Vagina (tissue), 2 donors: ENCODE results near the gene SCRT2.

Experiments used
- POLR2A ChIP-seq, 2 donors: fragments of 450-650 bp; IDR thresholded peaks; one replicate each; pipeline ENCODE4 v1.6.1; 2017; ENCODE audit warnings: antibody characterized with exemption in 2 of 2, mild to moderate bottlenecking in 2 of 2, moderate library complexity in 2 of 2
- POLR2AphosphoS5 ChIP-seq, 2 donors: sonication (generic); formaldehyde crosslinking; IDR thresholded peaks; one replicate each; pipeline ENCODE4 v1.9.0; 2017; ENCODE audit warnings: antibody characterized with exemption in 2 of 2, mild to moderate bottlenecking in 2 of 2, low read depth in 1 of 2; ENCODE audit not compliant: insufficient read depth in 1 of 2
- TF ChIP-seq, protein P1 (sequence below), 3 experiments: fragments of 450-650 bp in 2 of 3; fragments of 200-600 bp in 1 of 3; sonication (generic) in 1 of 3; IDR thresholded peaks; one replicate each; pipeline ENCODE4 v1.5.1; 2017 to 2019; ENCODE audit warnings: antibody characterized with exemption in 3 of 3, mild to moderate bottlenecking in 2 of 3, moderate library complexity in 2 of 3

DNA sequence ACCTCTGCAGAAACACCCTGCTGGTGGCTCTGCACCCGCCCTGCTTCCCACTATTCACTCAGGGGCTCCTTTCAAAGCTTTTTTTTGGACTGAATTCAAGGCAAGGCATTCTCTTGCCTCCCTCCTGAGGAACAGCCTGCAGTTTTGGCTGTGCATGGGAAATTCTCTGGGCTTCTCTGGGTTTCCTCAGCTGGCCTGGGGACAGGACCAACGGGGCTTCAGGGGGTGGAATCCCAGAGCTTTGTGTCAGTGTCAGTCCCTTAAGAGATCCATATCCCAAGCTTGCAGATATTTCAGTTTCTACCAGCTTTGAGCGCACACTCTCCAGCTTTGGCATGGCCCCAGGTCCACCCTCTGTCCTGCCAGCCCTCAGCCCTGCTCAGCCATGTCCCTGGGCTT is 2.0 kb downstream of the SCRT2 start:
- TF ChIP-seq POLR2A (IDR thresholded peaks at IDR 0.05) (no peak), POLR2AphosphoS5 (IDR thresholded peaks at IDR 0.05; ENCODE audit: insufficient read depth in 1 of 2, low read depth in 1 of 2) (no peak)
- TF ChIP-seq, protein P1, sequence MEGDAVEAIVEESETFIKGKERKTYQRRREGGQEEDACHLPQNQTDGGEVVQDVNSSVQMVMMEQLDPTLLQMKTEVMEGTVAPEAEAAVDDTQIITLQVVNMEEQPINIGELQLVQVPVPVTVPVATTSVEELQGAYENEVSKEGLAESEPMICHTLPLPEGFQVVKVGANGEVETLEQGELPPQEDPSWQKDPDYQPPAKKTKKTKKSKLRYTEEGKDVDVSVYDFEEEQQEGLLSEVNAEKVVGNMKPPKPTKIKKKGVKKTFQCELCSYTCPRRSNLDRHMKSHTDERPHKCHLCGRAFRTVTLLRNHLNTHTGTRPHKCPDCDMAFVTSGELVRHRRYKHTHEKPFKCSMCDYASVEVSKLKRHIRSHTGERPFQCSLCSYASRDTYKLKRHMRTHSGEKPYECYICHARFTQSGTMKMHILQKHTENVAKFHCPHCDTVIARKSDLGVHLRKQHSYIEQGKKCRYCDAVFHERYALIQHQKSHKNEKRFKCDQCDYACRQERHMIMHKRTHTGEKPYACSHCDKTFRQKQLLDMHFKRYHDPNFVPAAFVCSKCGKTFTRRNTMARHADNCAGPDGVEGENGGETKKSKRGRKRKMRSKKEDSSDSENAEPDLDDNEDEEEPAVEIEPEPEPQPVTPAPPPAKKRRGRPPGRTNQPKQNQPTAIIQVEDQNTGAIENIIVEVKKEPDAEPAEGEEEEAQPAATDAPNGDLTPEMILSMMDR (IDR thresholded peaks at IDR 0.05) = no peak
